ENCODE measurements around the gene NEK11.

The NEK11 gene

GRCh38 chr3:131275556-131275955 lies 248.9 kb downstream of the NEK11 start:
- H3K4me3 ChIP-seq (ENCODE audit: low read length) = no peak overlapping the region
- DNase-seq (ENCODE audit: low read depth, low spot score) = no peak

GRCh38 chr3:131277836-131278497 lies 251.3 kb downstream of the NEK11 start:
- no peak for DNase-seq (ENCODE audit: low read depth, low spot score)
- H3K4me3 ChIP-seq (ENCODE audit: low read length) = no peak overlapping the region

- no peak for DNase-seq (ENCODE audit: low read depth, low spot score)
Observed at GRCh38 chr3:131279577-131279976, 252.9 kb downstream of the NEK11 start.

GRCh38 chr3:131282379-131282778 lies 255.7 kb downstream of the NEK11 start:
- DNase-seq (ENCODE audit: low read depth, low spot score) = no peak
- no peak overlapping the region for H3K4me3 ChIP-seq (ENCODE audit: low read length)

More at GRCh38 chr3:131279577-131279976, 252.9 kb downstream of the NEK11 start:
- H3K4me3 ChIP-seq (ENCODE audit: low read length) = no peak overlapping the region

GRCh38 chr3:131282967-131283366 lies 256.3 kb downstream of the NEK11 start:
- no peak overlapping the region for H3K4me3 ChIP-seq (ENCODE audit: low read length)
- no peak for DNase-seq (ENCODE audit: low read depth, low spot score)

- no peak overlapping the region for H3K4me3 ChIP-seq (ENCODE audit: low read length)
- no peak for DNase-seq (ENCODE audit: low read depth, low spot score)
Observed at GRCh38 chr3:131283862-131284261, 257.2 kb downstream of the NEK11 start.

GRCh38 chr3:131284302-131284701 lies 257.6 kb downstream of the NEK11 start:
- H3K4me3 ChIP-seq (ENCODE audit: low read length) = no peak overlapping the region
- DNase-seq (ENCODE audit: low read depth, low spot score) = no peak

- H3K4me3 ChIP-seq (ENCODE audit: low read length) = no peak overlapping the region
- no peak for DNase-seq (ENCODE audit: low read depth, low spot score)
Observed at GRCh38 chr3:131285456-131285855, 258.8 kb downstream of the NEK11 start.

GRCh38 chr3:131299836-131300235 lies 273.2 kb downstream of the NEK11 start:
- DNase-seq (ENCODE audit: low read depth, low spot score) = no peak
- H3K4me3 ChIP-seq (ENCODE audit: low read length) = no peak overlapping the region

GRCh38 chr3:131303848-131304247 lies 277.2 kb downstream of the NEK11 start:
- no peak overlapping the region for H3K4me3 ChIP-seq (ENCODE audit: low read length)
- no peak for DNase-seq (ENCODE audit: low read depth, low spot score)

- H3K4me3 ChIP-seq (ENCODE audit: low read length) = no peak overlapping the region
- no peak for DNase-seq (ENCODE audit: low read depth, low spot score)
Observed at GRCh38 chr3:131304890-131305289, 278.2 kb downstream of the NEK11 start.

GRCh38 chr3:131306242-131306641 lies 279.6 kb downstream of the NEK11 start:
- DNase-seq (ENCODE audit: low read depth, low spot score) = no peak
- H3K4me3 ChIP-seq (ENCODE audit: low read length) = no peak overlapping the region

GRCh38 chr3:131314318-131314717 lies 287.6 kb downstream of the NEK11 start:
- no peak overlapping the region for H3K4me3 ChIP-seq (ENCODE audit: low read length)
- DNase-seq (ENCODE audit: low read depth, low spot score) = no peak

GRCh38 chr3:131315162-131315561 lies 288.5 kb downstream of the NEK11 start:
- DNase-seq (ENCODE audit: low read depth, low spot score) = no peak
- H3K4me3 ChIP-seq (ENCODE audit: low read length) = no peak overlapping the region

GRCh38 chr3:131317667-131318066 lies 291.0 kb downstream of the NEK11 start:
- no peak for DNase-seq (ENCODE audit: low read depth, low spot score)
- no peak overlapping the region for H3K4me3 ChIP-seq (ENCODE audit: low read length)

- DNase-seq (ENCODE audit: low read depth, low spot score) = no peak
- H3K4me3 ChIP-seq (ENCODE audit: low read length) = no peak overlapping the region
Observed at GRCh38 chr3:131323014-131323413, 296.3 kb downstream of the NEK11 start.

GRCh38 chr3:131323792-131324191 lies 297.1 kb downstream of the NEK11 start:
- no peak for DNase-seq (ENCODE audit: low read depth, low spot score)
- no peak overlapping the region for H3K4me3 ChIP-seq (ENCODE audit: low read length)

GRCh38 chr3:131324923-131325322 lies 298.2 kb downstream of the NEK11 start:
- DNase-seq (ENCODE audit: low read depth, low spot score) = no peak
- H3K4me3 ChIP-seq (ENCODE audit: low read length) = no peak overlapping the region

GRCh38 chr3:131326307-131326706 lies 299.6 kb downstream of the NEK11 start:
- no peak overlapping the region for H3K4me3 ChIP-seq (ENCODE audit: low read length)
- DNase-seq (ENCODE audit: low read depth, low spot score) = no peak

- no peak for DNase-seq (ENCODE audit: low read depth, low spot score)
- no peak overlapping the region for H3K4me3 ChIP-seq (ENCODE audit: low read length)
Observed at GRCh38 chr3:131328721-131329120, 302.0 kb downstream of the NEK11 start.

- no peak for DNase-seq (ENCODE audit: low read depth, low spot score)
- no peak overlapping the region for H3K4me3 ChIP-seq (ENCODE audit: low read length)
Observed at GRCh38 chr3:131329774-131330173, 303.1 kb downstream of the NEK11 start.
